ENCODE results near the gene ZNF831. TPM values are rescaled to one million over a fixed set of nuclear protein-coding genes. Genes with fewer than 3 reads are reported as not detected.

Gene ZNF831
- total RNA-seq, 1 experiment from 2014 or later: 0.15 TPM

GRCh38 chr20:59299945-59300332 is 136.3 kb downstream of the ZNF831 start:
- TF ChIP-seq REST (IDR thresholded peaks at IDR 0.05; ENCODE audit: low read depth): no peak
- TF ChIP-seq FOSL1 (IDR thresholded peaks at IDR 0.05; ENCODE audit: low read depth): no peak
- TF ChIP-seq, protein P1, sequence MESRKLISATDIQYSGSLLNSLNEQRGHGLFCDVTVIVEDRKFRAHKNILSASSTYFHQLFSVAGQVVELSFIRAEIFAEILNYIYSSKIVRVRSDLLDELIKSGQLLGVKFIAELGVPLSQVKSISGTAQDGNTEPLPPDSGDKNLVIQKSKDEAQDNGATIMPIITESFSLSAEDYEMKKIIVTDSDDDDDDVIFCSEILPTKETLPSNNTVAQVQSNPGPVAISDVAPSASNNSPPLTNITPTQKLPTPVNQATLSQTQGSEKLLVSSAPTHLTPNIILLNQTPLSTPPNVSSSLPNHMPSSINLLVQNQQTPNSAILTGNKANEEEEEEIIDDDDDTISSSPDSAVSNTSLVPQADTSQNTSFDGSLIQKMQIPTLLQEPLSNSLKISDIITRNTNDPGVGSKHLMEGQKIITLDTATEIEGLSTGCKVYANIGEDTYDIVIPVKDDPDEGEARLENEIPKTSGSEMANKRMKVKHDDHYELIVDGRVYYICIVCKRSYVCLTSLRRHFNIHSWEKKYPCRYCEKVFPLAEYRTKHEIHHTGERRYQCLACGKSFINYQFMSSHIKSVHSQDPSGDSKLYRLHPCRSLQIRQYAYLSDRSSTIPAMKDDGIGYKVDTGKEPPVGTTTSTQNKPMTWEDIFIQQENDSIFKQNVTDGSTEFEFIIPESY (IDR thresholded peaks at IDR 0.05; ENCODE audit: extremely low read depth, insufficient replicate concordance, low read length): no peak
- no peak for TF ChIP-seq CBX3 (IDR thresholded peaks at IDR 0.05; ENCODE audit: low read depth)
- no peak for TF ChIP-seq YY1 (IDR thresholded peaks at IDR 0.05; ENCODE audit: extremely low read depth, insufficient replicate concordance, low read depth, low read length)
- TF ChIP-seq SIN3A (IDR thresholded peaks at IDR 0.05; ENCODE audit: low read depth): no peak
- TF ChIP-seq CEBPB (IDR thresholded peaks at IDR 0.05; ENCODE audit: low read depth): no peak
- no peak for TF ChIP-seq CTCF (IDR thresholded peaks at IDR 0.05 in 2 of 3, conservative IDR thresholded peaks at IDR 0.05 in 1 of 3; ENCODE audit: borderline replicate concordance in 1 of 3, insufficient read depth in 1 of 3, low read depth in 2 of 3, low read length in 2 of 3)
- TF ChIP-seq POLR2A (IDR thresholded peaks at IDR 0.05; ENCODE audit: borderline replicate concordance, extremely low read depth, insufficient read depth, insufficient read length): no peak
- TF ChIP-seq JUND (IDR thresholded peaks at IDR 0.05): no peak
- TF ChIP-seq RAD21 (IDR thresholded peaks at IDR 0.05; ENCODE audit: low read depth): no peak
- TF ChIP-seq POLR2AphosphoS5 (IDR thresholded peaks at IDR 0.05; ENCODE audit: low read depth, low read length): no peak
- no peak for TF ChIP-seq EZH2phosphoT487 (IDR thresholded peaks at IDR 0.05; ENCODE audit: borderline replicate concordance)
- TF ChIP-seq EGR1 (IDR thresholded peaks at IDR 0.05; ENCODE audit: low read depth): no peak
- TF ChIP-seq MAX (IDR thresholded peaks at IDR 0.05): no peak
- no peak for TF ChIP-seq TCF7L2 (IDR thresholded peaks at IDR 0.05; ENCODE audit: borderline replicate concordance, extremely low read depth, insufficient read depth, insufficient read length)
- TF ChIP-seq ZFX (IDR thresholded peaks at IDR 0.05): no peak
- no peak for TF ChIP-seq EZH2 (IDR thresholded peaks at IDR 0.05)
- no peaks in the 10 kb centered on the region for H3K9me2 ChIP-seq (ENCODE audit: insufficient read depth)
- H3K4me2 ChIP-seq (ENCODE audit: low read length): no peak overlapping the region
- no peak overlapping the region for H2AFZ ChIP-seq (ENCODE audit: low read depth, low read length, poor library complexity, severe bottlenecking)
- no peaks in the 10 kb centered on the region for H3K36me3 ChIP-seq (ENCODE audit: control insufficient read depth in 1 of 2, insufficient read depth in 2 of 2, low read length in 2 of 2)
- peaks cover 46% of the 10 kb centered on the region for H3K27me3 ChIP-seq (ENCODE audit: insufficient read depth, low read length)
- ATAC-seq: no peak
- POLR2A ChIA-PET: no interaction called here
- intact Hi-C loops (cut with micrococcal nuclease): no loop called here
- H3K79me2 ChIP-seq (ENCODE audit: insufficient read depth, low read length): no peaks in the 10 kb centered on the region
- no peak overlapping the region for H3K27ac ChIP-seq (ENCODE audit: low read depth, low read length)
- RAD21 ChIA-PET (ENCODE audit: low non-redundant PET in 1 of 2, low total read pairs in 2 of 2, uncharacterized antibody in 2 of 2, unreplicated experiment in 2 of 2): no interaction called here
- CTCF ChIA-PET: no interaction called here
- H3K4me3 ChIP-seq (replicated peaks in 1 of 2; ENCODE audit: low read depth in 1 of 2, low read length in 2 of 2): no peak overlapping the region
- H3K9ac ChIP-seq (ENCODE audit: low read length): no peak overlapping the region
- DNase-seq (ENCODE audit: low read depth, low spot score): no peak
- H4K20me1 ChIP-seq (ENCODE audit: insufficient read depth): no peaks in the 10 kb centered on the region
- H3K4me1 ChIP-seq (ENCODE audit: control insufficient read depth in 1 of 2, insufficient read depth in 2 of 2, low read length in 2 of 2): no peaks in the 10 kb centered on the region
- H3K9me3 ChIP-seq (ENCODE audit: control insufficient read depth in 1 of 2, insufficient read depth in 1 of 2, low read depth in 1 of 2, low read length in 2 of 2): no peaks in the 10 kb centered on the region
- BruUV-seq (replicated peaks): no TSS peak
